COLO668 (cell line): Measurements from ENCODE around the gene TAS2R42.
A peak's percentile ranks its signal among the peaks of the same experiment; 100 is the strongest.

Experiments
- DNase-seq: peaks from one replicate; lab custom pipeline; 2025; ENCODE audit not compliant: unreplicated experiment; lab: John Stamatoyannopoulos, UW

The TAS2R42 gene

GRCh38 chr12:11186837-11187236, at the start of gene TAS2R42:
Gene TAS2R42 (minus strand): TSS chr12:11186937. CDS start chr12:11186937, 0 bp downstream.
- no peak for DNase-seq

- no peak for DNase-seq
Measured at GRCh38 chr12:11233532-11233931, 46.8 kb upstream of the TAS2R42 start.

- DNase-seq = peak; percentile 34
Measured at GRCh38 chr12:11228296-11228879, 41.7 kb upstream of the TAS2R42 start.

- no peak for DNase-seq
Measured at GRCh38 chr12:11227373-11227772, 40.6 kb upstream of the TAS2R42 start.

- DNase-seq = no peak
Measured at GRCh38 chr12:11209113-11209512, 22.4 kb upstream of the TAS2R42 start.

- DNase-seq = no peak
Measured at GRCh38 chr12:11204173-11204572, 17.4 kb upstream of the TAS2R42 start.

- no peak for DNase-seq
Measured at GRCh38 chr12:11202811-11203210, 16.1 kb upstream of the TAS2R42 start.

- DNase-seq = no peak
Measured at GRCh38 chr12:11183011-11183410, 3.7 kb downstream of the TAS2R42 start.

- DNase-seq = no peak
Measured at GRCh38 chr12:11182529-11182928, 4.2 kb downstream of the TAS2R42 start.

- no peak for DNase-seq
Measured at GRCh38 chr12:11178250-11178649, 8.5 kb downstream of the TAS2R42 start.

GRCh38 chr12:11174022-11174421, 12.7 kb downstream of the TAS2R42 start:
- no peak for DNase-seq

GRCh38 chr12:11171969-11172675, 14.6 kb downstream of the TAS2R42 start:
- DNase-seq = no peak

GRCh38 chr12:11171145-11171968, 15.4 kb downstream of the TAS2R42 start, which contains the start of gene SMIM10L1:
Gene SMIM10L1 (plus strand): TSS chr12:11171194. CDS start chr12:11171357, 163 bp downstream.
- peak; percentile 92 for DNase-seq

GRCh38 chr12:11170810-11171144, 16.0 kb downstream of the TAS2R42 start:
- no peak for DNase-seq

GRCh38 chr12:11166300-11166699, 20.4 kb downstream of the TAS2R42 start:
- DNase-seq = no peak

GRCh38 chr12:11164384-11164783, 22.4 kb downstream of the TAS2R42 start:
- no peak for DNase-seq

- DNase-seq = no peak
Measured at GRCh38 chr12:11162502-11162901, 24.2 kb downstream of the TAS2R42 start.

GRCh38 chr12:11158885-11159444, 27.8 kb downstream of the TAS2R42 start:
- no peak for DNase-seq

GRCh38 chr12:11154400-11154925, 32.3 kb downstream of the TAS2R42 start:
- no peak for DNase-seq

- DNase-seq = no peak
Measured at GRCh38 chr12:11152725-11153124, 34.0 kb downstream of the TAS2R42 start.

- DNase-seq = no peak
Measured at GRCh38 chr12:11150832-11151231, 35.9 kb downstream of the TAS2R42 start.
